ENCODE measurements around the gene CPNE4. TPM values are rescaled to one million over a fixed set of nuclear protein-coding genes. Genes with fewer than 3 reads are reported as not detected.

Gene CPNE4
- total RNA-seq, 1 donor from 2014 or later: 0.26 TPM

DNA sequence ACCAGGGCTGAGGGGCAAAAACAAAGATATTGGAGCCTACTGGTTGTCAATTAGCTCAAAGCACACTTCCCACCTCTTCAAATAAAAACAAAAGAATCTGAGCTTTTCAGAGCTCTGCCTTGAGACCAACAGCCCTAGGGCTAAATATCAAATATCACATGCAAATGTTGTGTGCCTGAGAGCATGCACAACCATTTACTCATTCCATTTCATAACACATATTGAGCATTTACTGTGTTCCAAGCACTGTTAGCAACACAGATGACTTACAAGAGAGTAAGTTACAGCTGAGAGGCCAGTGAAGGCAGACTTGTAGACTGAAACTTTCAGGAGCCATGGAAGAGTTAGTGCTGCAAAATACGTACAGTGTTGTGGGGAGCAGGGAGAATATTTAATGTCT, 222.4 kb downstream of the CPNE4 start:
- Histone ChIP-seq H3K9me3 (no peaks in the 10 kb centered on the region), H3K4me3 (no peak overlapping the region), H3K27ac (no peak overlapping the region), H3K36me3 (no peaks in the 10 kb centered on the region), H3K4me1 (no peaks in the 10 kb centered on the region), H3K27me3 (no peaks in the 10 kb centered on the region)
- DNase-seq (no peak), ATAC-seq (no peak)
- TF ChIP-seq, protein P1, sequence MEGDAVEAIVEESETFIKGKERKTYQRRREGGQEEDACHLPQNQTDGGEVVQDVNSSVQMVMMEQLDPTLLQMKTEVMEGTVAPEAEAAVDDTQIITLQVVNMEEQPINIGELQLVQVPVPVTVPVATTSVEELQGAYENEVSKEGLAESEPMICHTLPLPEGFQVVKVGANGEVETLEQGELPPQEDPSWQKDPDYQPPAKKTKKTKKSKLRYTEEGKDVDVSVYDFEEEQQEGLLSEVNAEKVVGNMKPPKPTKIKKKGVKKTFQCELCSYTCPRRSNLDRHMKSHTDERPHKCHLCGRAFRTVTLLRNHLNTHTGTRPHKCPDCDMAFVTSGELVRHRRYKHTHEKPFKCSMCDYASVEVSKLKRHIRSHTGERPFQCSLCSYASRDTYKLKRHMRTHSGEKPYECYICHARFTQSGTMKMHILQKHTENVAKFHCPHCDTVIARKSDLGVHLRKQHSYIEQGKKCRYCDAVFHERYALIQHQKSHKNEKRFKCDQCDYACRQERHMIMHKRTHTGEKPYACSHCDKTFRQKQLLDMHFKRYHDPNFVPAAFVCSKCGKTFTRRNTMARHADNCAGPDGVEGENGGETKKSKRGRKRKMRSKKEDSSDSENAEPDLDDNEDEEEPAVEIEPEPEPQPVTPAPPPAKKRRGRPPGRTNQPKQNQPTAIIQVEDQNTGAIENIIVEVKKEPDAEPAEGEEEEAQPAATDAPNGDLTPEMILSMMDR (IDR thresholded peaks at IDR 0.05): no peak
- intact Hi-C loops (cut with DNase I): no loop called here

DNA sequence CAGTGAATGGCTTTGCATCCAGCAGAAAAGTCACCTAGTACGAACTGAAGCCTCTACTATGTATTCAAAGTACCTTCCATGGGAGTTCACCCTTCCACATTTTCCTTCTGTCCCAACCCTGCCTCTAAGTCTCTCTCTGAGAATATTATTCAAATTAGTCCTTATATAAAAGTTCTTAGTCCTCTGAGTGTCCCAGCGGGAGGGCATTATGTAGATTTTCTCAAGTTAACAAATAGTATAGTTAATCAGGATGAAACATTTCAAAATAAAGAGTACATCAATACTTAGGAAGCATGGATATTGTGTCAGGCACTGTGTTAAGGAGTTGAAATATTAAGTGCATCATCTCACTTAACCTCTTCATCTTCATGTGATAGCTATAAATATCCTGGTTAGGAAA, 223.3 kb downstream of the CPNE4 start:
- H3K36me3 ChIP-seq: no peaks in the 10 kb centered on the region
- DNase-seq: no peak
- no peak for ATAC-seq
- H3K27ac ChIP-seq: no peak overlapping the region
- no peaks in the 10 kb centered on the region for H3K9me3 ChIP-seq
- H3K27me3 ChIP-seq: no peaks in the 10 kb centered on the region
- no peaks in the 10 kb centered on the region for H3K4me1 ChIP-seq
- no peak overlapping the region for H3K4me3 ChIP-seq
- intact Hi-C loops (cut with DNase I): no loop called here
- TF ChIP-seq, protein P1 (IDR thresholded peaks at IDR 0.05): no peak

DNA sequence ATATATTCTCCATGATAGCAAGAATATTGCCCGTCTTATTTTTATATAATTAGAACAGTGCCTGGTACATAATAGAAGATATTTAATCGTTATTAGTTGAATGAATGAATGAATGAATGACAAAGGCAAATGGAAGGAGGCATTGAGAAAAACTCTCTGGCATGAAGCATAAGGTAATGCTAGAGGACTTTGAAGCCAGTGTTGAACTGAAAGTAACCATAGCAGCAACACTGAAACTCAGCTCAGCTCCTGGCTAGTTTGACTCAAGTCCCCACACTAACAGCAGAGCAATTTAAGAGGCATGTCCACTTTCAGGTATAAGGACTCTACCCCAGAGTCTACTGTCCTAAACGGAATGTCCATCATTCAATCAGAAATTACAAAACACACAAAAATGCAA, 227.0 kb downstream of the CPNE4 start:
- DNase-seq (no peak), ATAC-seq (no peak)
- no peaks in the 10 kb centered on the region for H3K9me3 ChIP-seq
- intact Hi-C loops (cut with DNase I): no loop called here
- TF ChIP-seq, protein P1 (IDR thresholded peaks at IDR 0.05): no peak
- no peak overlapping the region for H3K4me3 ChIP-seq
- H3K27ac ChIP-seq: no peak overlapping the region
- no peaks in the 10 kb centered on the region for H3K4me1 ChIP-seq
- no peaks in the 10 kb centered on the region for H3K36me3 ChIP-seq
- no peaks in the 10 kb centered on the region for H3K27me3 ChIP-seq

DNA sequence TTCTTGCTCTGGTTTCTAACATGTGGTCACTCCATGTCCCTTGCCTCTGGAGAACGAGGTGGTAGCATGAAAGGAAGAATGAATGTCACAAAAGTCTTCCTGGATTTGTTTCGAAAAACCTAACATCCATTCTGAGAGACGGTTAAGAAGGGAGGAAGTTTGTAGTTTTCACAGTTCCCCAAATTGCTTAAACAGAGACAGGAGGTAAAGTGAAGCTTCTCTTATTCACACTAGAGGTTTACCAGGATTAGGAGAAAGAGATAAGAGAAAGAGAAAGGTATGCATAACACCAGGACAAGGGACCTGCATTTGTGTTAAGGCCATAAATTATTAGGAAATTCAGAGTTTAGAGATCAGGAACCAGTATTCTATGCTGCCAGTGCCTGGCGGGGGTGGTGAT, 228.1 kb downstream of the CPNE4 start:
- TF ChIP-seq, protein P1 (IDR thresholded peaks at IDR 0.05): no peak
- no peaks in the 10 kb centered on the region for H3K9me3 ChIP-seq
- H3K27me3 ChIP-seq: no peaks in the 10 kb centered on the region
- H3K36me3 ChIP-seq: no peaks in the 10 kb centered on the region
- no peak overlapping the region for H3K4me3 ChIP-seq
- H3K27ac ChIP-seq: no peak overlapping the region
- DNase-seq (no peak), ATAC-seq (no peak)
- intact Hi-C loops (cut with DNase I): no loop called here
- H3K4me1 ChIP-seq: no peaks in the 10 kb centered on the region

DNA sequence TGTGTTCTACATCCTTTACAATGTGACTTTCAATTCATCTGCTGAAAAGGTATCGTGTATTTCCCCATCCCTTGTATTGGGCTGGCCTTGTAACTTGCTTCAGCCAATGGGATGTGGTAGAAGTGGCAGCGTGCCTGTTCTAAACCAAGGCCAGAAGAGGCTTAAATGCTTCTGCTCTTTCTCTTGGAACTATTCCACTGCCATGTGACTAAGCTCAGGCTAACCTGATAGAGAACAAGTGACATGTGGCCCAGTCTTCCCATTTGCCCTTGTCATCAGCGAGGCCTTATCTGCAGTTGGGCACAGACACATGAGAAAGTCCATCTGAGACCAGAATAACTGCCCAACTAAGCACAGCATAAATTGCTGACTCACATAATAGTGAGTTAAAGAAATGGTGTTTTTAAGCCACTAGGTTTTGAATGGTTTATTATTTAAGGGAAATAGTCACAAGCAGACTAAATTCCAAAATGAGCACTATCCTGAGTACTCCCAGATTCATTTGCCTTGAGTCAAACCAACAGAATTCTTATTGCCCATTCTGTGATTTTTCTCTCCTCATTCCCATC, 230.2 kb downstream of the CPNE4 start:
- Histone ChIP-seq H3K9me3 (no peaks in the 10 kb centered on the region), H3K4me1 (no peaks in the 10 kb centered on the region), H3K4me3 (no peak overlapping the region), H3K27ac (no peak overlapping the region), H3K27me3 (no peaks in the 10 kb centered on the region), H3K36me3 (no peaks in the 10 kb centered on the region)
- TF ChIP-seq, protein P1 (IDR thresholded peaks at IDR 0.05): no peak
- ATAC-seq (no peak), DNase-seq (no peak)
- intact Hi-C loops (cut with DNase I): no loop called here

DNA sequence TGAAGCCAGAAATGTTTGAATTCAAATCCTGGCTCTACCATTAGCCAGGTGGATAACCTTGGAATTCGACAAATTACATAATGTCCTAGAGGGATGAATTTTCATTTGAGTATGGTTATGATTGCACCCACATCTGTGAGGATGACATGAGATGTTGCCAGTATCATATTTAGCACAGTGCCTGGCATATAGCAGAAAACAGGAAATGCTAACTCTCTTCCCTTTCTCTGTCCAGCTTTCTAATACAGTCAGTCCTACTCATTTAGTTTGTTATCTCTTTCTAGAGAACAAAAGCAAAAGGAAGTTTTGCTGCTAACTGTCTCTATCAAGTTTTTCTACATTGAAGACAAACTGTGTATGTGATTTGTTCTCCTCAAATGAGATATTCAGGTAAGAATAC, 231.7 kb downstream of the CPNE4 start:
- Histone ChIP-seq H3K36me3 (no peaks in the 10 kb centered on the region), H3K27ac (no peak overlapping the region), H3K4me1 (no peaks in the 10 kb centered on the region), H3K27me3 (no peaks in the 10 kb centered on the region), H3K9me3 (no peaks in the 10 kb centered on the region), H3K4me3 (no peak overlapping the region)
- intact Hi-C loops (cut with DNase I): no loop called here
- DNase-seq (no peak), ATAC-seq (no peak)
- TF ChIP-seq, protein P1 (IDR thresholded peaks at IDR 0.05): no peak
